SW 1271 (cell line): ENCODE data around the gene POLD4.
"Not testable (repeated sequence)": the region's sequence is repeated elsewhere in the genome, so short reads cannot be mapped to it uniquely, and the experiment has no call there.

Source experiments
- DNase-seq, 2 experiments: peaks; one replicate each; lab custom pipeline; 2025; lab: John Stamatoyannopoulos, UW

POLD4 gene

DNA sequence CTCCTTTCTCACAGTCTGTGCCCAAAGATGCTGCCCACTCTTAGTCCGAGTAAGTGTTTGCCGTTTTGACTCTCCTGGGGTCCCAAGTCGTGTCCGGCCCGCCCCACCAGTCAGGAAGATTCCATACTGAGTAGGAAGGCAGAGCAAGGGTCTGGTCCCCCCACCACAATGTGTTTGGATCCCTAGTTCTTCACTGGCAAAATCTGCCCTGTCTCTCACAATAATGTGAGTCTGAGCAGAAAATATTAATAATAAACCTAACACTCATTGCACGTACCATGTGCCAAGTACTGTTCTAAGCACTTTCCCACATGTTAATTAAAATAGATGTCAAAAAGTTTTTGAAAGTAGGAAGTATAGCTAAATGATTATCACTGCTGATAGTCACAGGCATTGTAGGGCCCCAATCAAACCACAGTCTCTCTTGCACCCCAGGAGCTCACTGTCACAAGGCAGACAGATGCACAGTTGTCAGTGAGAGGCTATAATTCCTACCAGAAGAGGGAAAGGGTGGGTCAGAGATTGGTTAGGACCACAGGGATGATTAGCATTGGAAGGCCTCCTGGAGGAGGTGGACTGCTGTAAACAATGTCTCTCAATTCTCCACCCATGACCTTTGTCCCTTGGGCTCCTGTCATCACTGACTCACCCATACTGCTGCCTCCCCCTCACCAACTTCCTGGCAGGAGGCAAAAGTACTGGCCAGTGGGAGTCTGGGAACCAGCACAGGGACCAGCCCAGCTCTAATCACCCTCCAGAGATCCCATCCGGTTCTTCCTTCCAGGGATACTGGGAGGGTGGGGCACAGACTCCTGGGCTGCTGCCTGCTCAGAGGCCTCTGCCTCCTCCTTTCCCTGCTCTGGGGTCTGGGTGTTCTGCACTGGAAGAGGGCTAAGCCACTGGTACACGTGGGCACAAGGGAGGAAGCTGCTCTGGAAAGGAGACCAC is 1.0 kb upstream of the POLD4 start:
- DNase-seq = peak; percentile 93 to 96

DNA sequence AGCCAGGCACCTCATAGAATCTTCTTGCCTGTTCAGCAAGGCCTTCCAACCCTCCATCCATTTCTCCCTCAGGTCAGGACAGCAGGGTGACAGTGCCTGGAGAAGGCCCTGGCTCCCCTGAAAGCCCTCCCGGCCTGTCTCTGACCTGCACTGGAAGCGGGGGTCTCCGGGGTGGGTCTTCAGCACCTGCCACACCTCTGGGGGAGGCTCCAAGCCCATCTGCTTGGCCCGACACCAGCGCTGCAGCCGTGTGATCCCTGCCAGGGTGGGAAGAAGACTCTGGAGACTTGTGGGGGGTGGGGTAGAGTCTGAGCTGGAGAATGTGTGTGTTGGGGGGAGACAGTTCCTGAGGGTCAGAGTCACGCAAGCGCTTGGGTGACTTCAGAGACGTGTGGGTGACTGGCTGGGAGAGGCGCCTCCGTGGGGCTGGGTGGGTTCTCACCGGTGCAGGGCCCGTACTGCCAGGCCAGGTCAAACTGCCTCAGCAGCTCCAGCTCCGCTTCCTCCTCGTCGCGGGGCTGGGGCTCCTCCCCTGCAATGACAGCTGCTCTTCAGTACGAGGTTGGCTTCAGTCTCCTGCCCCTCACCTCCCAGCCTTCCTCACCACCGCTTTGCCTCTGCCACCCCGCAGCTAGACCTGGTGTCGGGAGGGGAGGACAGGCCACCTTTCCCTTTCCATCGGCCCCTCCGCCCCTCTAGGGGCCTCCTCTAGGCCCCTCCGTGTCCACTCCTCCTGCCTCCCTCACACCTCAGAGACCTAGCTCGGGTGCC is 615 bp downstream of the POLD4 start:
- DNase-seq = peak; percentile 38 to 64

DNA sequence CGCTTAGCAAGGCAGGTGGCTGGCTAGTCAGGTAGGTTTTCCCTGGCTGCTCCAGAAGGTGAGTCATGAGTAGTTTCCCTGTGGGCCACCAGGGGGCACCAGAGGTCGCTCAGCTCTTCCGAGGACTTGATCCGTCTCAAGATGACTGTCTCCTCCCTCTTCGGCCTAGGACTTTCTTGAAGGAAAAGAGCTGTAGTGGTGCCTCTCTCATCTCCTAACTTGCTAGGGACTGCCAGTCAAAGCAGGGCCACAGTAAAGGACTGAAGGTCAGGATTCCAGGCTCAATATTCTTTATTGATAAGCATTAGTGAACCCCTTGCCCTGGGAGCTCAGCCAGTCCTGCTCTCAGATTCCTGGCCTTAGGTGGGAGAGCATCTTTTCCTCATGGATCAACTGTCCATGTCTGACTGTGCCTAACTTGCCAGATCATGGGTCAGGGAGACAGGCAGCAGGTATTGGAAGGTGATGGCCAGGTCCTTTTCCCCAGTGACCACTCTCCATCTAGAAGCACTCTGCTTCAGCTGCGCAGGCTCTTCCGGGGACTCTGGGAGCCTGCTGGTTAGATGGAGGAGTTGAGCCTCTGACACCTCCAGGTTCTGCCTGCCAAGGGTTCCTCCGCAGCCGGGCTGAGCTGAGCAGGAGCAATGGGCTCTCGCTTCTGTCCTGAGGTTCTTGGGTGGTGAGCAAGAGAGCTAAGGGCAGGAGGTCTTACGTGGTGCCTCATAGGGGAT is 1.9 kb downstream of the POLD4 start:
- DNase-seq = peak in 1 of 2 experiments; percentile 85

GRCh38 chr11:67349928-67350465 is 3.3 kb downstream of the POLD4 start:
- no peak for DNase-seq

GRCh38 chr11:67349457-67349856 is 3.9 kb downstream of the POLD4 start:
- DNase-seq = no peak

DNA sequence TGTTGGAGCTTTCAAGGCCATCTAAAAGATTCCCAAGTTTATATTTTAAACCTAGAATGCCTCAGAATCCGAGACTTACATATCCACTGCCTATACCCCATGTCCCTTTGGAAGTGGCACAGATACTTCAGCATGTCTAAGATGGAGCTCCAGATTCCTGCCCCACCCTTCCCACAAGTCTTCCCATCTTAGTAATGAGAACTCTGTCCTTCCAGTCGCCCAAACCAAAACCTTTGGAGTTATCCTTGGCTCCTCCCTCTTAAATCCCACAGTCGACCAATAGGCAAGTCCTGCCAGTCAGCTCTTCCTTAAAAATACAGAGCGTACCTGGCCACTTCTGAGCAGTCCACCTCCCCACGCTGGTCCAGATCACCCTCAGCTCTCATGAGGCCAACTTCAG is 4.3 kb downstream of the POLD4 start:
- no peak for DNase-seq

GRCh38 chr11:67347964-67348749 is 5.2 kb downstream of the POLD4 start:
- no peak for DNase-seq

DNA sequence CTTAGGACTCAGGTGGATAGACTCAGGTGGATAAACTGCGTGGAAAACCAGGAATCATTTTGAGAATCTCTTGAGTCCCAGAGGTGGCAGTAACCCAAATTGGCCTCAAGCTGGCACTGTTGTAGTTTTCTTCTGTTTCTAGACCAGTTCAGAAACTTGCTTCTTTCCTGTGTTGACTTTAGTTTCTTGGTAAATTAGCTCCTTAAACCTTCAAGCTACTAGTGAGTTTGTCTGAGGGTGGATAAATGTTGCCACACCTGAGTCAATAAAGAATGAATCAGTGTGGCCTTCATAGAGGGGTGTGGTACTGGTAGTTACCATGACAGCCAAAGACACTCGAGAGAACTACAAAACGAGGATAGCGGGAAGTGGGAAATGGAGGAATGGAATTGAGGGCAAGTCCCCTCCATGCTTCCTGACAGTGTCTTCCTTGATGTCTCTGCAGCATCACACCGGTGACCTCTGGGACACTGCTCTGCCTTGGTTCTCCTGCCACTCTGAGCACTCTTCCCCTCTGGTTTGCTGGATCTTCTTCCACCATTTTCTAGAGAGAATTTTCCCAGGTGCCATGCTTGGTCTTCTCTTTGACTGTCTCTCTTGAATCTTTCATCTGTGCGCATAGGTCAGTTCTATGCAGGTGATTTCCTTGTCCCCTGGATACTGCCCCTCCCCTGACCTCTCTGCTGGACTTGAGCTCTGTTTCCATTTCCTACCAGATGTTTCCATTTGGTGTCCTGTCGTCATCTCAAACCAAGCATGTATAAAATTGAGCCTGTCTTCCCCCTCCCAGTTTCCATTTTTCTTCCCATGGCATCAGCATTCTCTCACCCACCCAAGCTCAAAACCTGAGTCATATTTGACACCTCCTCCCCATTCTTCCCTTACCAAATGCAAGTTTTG is 7.2 kb downstream of the POLD4 start:
- peak in 1 of 2 experiments; percentile 51 for DNase-seq

DNA sequence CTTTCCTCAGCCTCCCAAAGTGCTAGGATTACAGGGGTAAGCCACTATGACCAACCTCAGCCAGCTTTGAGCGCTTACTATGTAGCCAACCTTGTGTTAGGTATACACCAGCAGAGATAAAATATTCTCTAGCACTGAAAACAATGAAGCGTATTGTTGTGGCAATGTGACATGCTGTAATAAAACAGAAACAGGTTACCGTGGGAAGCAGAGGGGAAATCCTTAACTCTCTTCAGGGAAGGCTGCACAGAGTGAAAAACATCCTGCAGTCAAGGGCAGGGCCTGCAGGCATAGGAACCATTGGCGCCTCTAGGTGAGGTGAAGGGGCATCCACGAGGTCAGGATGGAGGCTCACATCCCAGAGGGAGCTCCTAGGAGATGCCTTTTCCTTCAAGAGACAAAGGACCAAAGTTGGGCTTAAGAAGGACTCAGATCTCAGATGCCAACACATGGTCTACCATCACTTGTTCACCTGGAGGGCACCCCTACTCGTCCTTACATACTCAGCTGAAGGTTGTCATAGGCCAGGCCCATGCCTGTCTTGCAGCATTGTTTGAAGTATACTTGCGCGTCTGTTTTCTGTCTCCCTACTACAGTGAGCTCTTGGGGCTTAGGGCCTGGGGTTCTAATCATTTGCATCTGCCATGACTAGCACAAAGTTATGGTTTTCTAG is 8.0 kb downstream of the POLD4 start:
- no peak for DNase-seq

DNA sequence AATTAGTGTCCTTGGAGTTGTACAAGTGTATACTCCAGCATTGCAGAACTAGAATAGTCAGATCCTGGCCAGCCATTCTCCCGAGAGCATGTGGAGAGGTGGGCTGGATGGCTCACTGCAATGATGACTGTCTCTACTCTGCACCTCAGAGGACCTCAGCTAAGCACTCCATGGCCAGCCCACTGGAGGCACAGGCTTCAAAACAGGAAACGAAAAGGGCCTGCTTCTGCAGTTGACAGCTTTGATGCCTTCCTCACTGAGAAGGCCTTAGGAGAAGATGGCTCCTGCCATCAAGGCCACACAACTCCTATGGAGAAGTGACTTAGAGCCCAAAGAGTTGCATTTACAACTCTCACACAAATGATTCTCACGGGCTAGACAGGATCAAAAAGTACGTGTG is 9.1 kb downstream of the POLD4 start:
- DNase-seq = no peak

DNA sequence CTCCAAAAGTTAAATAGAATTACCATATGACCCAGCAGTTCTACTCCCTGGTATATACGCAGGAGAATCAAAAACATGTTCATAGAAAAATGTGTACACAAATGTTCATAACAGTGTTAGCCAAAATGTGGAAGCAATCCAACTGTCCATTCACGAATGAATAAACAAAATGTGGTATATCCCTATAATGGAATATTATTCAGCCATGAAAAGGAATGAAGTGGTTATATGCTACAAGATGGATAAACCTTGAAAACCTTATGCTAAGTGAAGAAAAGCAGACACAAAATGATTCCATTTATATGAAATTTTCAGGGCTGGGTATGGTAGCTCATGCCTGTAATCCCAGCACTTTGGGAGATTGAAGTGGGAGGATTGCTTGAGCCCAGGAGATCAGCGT is 16.1 kb downstream of the POLD4 start:
- no peak for DNase-seq

DNA sequence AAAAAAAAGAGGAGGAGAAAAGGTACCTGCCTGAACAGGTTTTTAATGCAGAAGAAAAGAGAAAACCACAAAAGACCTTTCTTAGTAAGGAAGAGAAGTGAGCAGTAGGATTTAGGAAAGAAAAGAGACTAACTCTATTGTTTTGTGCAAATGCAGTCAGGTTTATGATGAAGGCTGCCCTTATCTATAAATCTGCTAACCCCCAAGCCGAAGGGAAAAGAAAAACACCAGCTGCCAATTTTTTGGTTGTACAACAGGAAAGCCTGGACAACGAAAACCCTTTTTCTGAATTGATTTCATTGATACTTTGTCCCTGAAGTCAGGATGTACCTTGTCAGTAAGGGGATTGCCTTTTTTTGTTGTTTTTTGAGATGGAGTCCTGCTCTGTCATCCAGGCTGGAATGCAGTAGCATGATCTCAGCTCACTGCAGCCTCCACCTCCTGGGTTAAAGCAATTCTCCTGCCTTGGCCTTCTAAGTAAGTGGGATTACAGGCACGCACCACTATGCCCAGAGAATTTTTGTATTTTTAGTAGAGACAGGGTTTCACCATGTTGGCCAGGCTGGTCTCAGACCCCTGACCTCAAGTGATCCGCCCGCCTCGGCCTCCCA is 21.2 kb downstream of the POLD4 start:
- no peak for DNase-seq

DNA sequence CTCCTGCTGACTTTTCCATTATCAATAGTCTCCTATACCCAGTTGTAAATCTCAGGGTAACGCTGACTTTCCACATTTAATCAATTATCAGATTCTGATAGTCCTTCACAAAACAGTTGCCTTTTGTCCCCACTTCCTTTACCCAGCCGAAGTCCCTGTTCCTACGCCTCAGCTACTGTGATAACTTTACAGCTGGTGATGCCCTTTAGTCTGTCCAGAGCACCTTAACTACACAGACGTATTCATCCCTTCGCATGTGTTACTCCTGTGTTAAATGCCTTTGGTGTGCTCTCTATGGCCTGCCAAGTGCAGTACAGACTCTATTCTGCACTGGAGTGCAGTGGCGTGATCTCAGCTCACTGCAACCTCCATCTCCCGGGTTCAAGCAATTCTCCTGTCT is 29.8 kb downstream of the POLD4 start:
- no peak for DNase-seq

- DNase-seq = no peak
Measured at GRCh38 chr11:67322049-67322448, 31.3 kb downstream of the POLD4 start.

- DNase-seq = no peak
Measured at GRCh38 chr11:67321313-67321871, 32.0 kb downstream of the POLD4 start.

DNA sequence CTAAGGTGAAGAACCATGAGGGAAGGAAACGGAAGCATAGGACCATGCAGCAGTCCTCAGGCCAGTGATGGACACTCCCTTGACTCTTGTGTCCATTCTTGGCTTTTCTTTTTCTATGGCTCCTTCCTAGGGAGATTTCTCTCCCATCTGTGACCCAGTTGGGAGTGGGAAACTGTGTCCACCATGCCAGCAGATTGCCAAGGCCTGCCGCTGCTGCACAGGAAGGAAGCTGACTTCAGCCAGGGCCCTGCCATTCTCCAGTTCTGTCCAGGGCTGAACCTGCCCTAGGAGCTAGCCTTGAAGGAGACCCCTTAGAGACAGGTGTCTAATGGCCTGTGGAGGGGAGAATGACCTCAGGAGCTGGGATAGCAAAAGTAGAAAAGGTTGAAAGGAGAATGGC is 32.7 kb downstream of the POLD4 start:
- no peak for DNase-seq

GRCh38 chr11:67320011-67320410 is 33.3 kb downstream of the POLD4 start:
- DNase-seq = no peak

- not testable (repeated sequence) for DNase-seq
Measured at GRCh38 chr11:67318876-67319275, 34.5 kb downstream of the POLD4 start.
